HG03196 (cell line): ENCODE measurements around the gene METTL13.
"Not testable (repeated sequence)": the region's sequence is repeated elsewhere in the genome, so short reads cannot be mapped to it uniquely, and the experiment has no call there.

Source experiments
- ATAC-seq: cut with Tn5 transposase; IDR thresholded peaks from one replicate; pipeline ENCODE4 v1.9.1; 2021; ENCODE audit not compliant: unreplicated experiment

METTL13 gene

GRCh38 chr1:171769171-171769570, 12.3 kb upstream of the METTL13 start:
- no peak for ATAC-seq

GRCh38 chr1:171769754-171770153, 11.7 kb upstream of the METTL13 start:
- no peak for ATAC-seq

GRCh38 chr1:171772312-171772711, 9.1 kb upstream of the METTL13 start:
- no peak for ATAC-seq

- ATAC-seq: no peak
Observed at GRCh38 chr1:171780583-171781175, 781 bp upstream of the METTL13 start.

- no peak for ATAC-seq
Observed at GRCh38 chr1:171783816-171784530, 2.5 kb downstream of the METTL13 start.

GRCh38 chr1:171784784-171785183, 3.3 kb downstream of the METTL13 start:
- ATAC-seq: no peak

GRCh38 chr1:171785766-171786165, 4.3 kb downstream of the METTL13 start:
- no peak for ATAC-seq

- ATAC-seq: no peak
Observed at GRCh38 chr1:171786534-171786933, 5.1 kb downstream of the METTL13 start.

- no peak for ATAC-seq
Observed at GRCh38 chr1:171787686-171788480, 6.4 kb downstream of the METTL13 start.

GRCh38 chr1:171788696-171789095, 7.2 kb downstream of the METTL13 start:
- no peak for ATAC-seq

- no peak for ATAC-seq
Observed at GRCh38 chr1:171790318-171790717, 8.9 kb downstream of the METTL13 start.

- ATAC-seq: no peak
Observed at GRCh38 chr1:171792656-171793369, 11.4 kb downstream of the METTL13 start.

- no peak for ATAC-seq
Observed at GRCh38 chr1:171793636-171794035, 12.2 kb downstream of the METTL13 start.

GRCh38 chr1:171794085-171794484, 12.6 kb downstream of the METTL13 start:
- no peak for ATAC-seq

GRCh38 chr1:171796592-171796991, 15.1 kb downstream of the METTL13 start:
- ATAC-seq: no peak

GRCh38 chr1:171798311-171798710, 16.9 kb downstream of the METTL13 start:
- ATAC-seq: no peak

GRCh38 chr1:171798765-171799164, 17.3 kb downstream of the METTL13 start:
- no peak for ATAC-seq

GRCh38 chr1:171799166-171799565, 17.7 kb downstream of the METTL13 start:
- ATAC-seq: no peak

- not testable (repeated sequence) for ATAC-seq
Observed at GRCh38 chr1:171799698-171800097, 18.2 kb downstream of the METTL13 start.

GRCh38 chr1:171800342-171800741, 18.9 kb downstream of the METTL13 start:
- no peak for ATAC-seq

GRCh38 chr1:171800851-171801250, 19.4 kb downstream of the METTL13 start:
- no peak for ATAC-seq
